ENCODE results near the gene MRGPRX4. TPM values are rescaled to one million over a fixed set of nuclear protein-coding genes. Genes with fewer than 3 reads are reported as not detected.

MRGPRX4 gene
- total RNA-seq, 1 experiment from 2014 or later, result not detected

DNA sequence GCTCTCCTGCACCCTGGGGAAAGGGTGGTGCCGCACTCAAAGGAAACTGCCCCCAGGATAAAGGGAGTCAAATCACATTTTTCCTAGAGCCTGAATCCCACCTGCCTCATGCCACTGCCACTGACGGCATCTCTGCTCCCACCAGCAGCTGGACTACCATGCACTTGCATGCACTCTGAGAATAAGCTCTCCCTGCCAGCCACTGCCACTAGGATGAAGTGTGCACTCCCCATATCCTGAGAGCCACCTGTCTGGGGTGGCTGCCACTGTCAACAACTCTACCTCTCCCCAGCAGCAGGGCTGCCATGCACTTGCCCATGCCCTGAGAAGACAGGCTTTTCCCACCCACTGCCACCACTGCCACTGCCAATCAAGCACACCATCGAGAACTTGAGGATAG, 31.6 kb downstream of the MRGPRX4 start:
- POLR2A ChIA-PET (ENCODE audit: unreplicated experiment), result interaction anchor here (0.6 kb wide), 1 partner anchor 207 kb away, joined by 3 read pairs; no protein-coding TSS in a partner anchor
- no peaks in the 10 kb centered on the region for H3K9me2 ChIP-seq (ENCODE audit: insufficient read depth)
- no peaks in the 10 kb centered on the region for H3F3A ChIP-seq (ENCODE audit: insufficient read depth, low read depth)
- H3K36me3 ChIP-seq (ENCODE audit: low read depth), result no peaks in the 10 kb centered on the region
- H3K79me2 ChIP-seq (ENCODE audit: low read depth), result no peaks in the 10 kb centered on the region
- H3K9me3 ChIP-seq (ENCODE audit: insufficient read depth, low read depth), result no peaks in the 10 kb centered on the region
- no peak overlapping the region for H3K4me3 ChIP-seq
- TF ChIP-seq, protein P1, sequence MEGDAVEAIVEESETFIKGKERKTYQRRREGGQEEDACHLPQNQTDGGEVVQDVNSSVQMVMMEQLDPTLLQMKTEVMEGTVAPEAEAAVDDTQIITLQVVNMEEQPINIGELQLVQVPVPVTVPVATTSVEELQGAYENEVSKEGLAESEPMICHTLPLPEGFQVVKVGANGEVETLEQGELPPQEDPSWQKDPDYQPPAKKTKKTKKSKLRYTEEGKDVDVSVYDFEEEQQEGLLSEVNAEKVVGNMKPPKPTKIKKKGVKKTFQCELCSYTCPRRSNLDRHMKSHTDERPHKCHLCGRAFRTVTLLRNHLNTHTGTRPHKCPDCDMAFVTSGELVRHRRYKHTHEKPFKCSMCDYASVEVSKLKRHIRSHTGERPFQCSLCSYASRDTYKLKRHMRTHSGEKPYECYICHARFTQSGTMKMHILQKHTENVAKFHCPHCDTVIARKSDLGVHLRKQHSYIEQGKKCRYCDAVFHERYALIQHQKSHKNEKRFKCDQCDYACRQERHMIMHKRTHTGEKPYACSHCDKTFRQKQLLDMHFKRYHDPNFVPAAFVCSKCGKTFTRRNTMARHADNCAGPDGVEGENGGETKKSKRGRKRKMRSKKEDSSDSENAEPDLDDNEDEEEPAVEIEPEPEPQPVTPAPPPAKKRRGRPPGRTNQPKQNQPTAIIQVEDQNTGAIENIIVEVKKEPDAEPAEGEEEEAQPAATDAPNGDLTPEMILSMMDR (conservative IDR thresholded peaks at IDR 0.05), result no peak
- TF ChIP-seq EZH2 (IDR thresholded peaks at IDR 0.05; ENCODE audit: low read depth), result no peak
- no peaks in the 10 kb centered on the region for H4K20me1 ChIP-seq (ENCODE audit: insufficient read depth)
- H3K4me1 ChIP-seq (replicated peaks; ENCODE audit: insufficient read depth), result no peaks in the 10 kb centered on the region
- CTCF ChIA-PET, result interaction anchor here (0.5 to 0.6 kb wide), 5 partner anchors 26 to 518 kb away, joined by 4 to 15 read pairs (median 4); no protein-coding TSS in a partner anchor
- no peak overlapping the region for H3K4me2 ChIP-seq
- BruUV-seq (replicated peaks), result no TSS peak
- H3K27me3 ChIP-seq (ENCODE audit: insufficient read depth, low read depth), result no peaks in the 10 kb centered on the region
- intact Hi-C loops (cut with micrococcal nuclease; ENCODE audit: unreplicated experiment), result no loop called here
- no peak overlapping the region for H3K27ac ChIP-seq
- H2AFZ ChIP-seq, result no peak overlapping the region
- DNase-seq, result no peak

DNA sequence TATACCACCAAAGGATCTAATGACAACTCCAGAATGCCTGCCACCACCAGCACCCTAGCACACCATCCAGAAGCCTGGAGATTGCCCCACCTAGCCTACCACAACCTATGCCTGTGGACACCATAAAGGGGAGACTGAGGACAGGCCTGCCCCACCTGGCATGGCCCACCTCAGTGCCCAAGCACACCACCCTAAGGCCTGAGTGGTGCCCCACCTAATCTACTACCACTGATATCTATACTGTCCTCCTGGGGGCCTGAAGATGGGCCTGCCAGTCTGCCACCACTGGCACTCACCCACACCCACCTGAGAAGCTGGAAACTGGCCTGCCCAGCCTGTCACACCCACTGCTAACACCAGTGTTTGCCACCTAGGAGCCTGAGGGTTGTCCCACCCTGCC, 32.1 kb downstream of the MRGPRX4 start:
- no peak overlapping the region for H3K4me2 ChIP-seq
- no peaks in the 10 kb centered on the region for H3K4me1 ChIP-seq (replicated peaks; ENCODE audit: insufficient read depth)
- no peak for DNase-seq
- H3F3A ChIP-seq (ENCODE audit: insufficient read depth, low read depth), result no peaks in the 10 kb centered on the region
- no peaks in the 10 kb centered on the region for H3K79me2 ChIP-seq (ENCODE audit: low read depth)
- no peak for TF ChIP-seq EZH2 (IDR thresholded peaks at IDR 0.05; ENCODE audit: low read depth)
- TF ChIP-seq, protein P1 (conservative IDR thresholded peaks at IDR 0.05), result no peak
- POLR2A ChIA-PET (ENCODE audit: unreplicated experiment), result no interaction called here
- intact Hi-C loops (cut with micrococcal nuclease; ENCODE audit: unreplicated experiment), result no loop called here
- BruUV-seq (replicated peaks), result no TSS peak
- no peak overlapping the region for H2AFZ ChIP-seq
- H3K9me3 ChIP-seq (ENCODE audit: insufficient read depth, low read depth), result no peaks in the 10 kb centered on the region
- no peaks in the 10 kb centered on the region for H4K20me1 ChIP-seq (ENCODE audit: insufficient read depth)
- no peaks in the 10 kb centered on the region for H3K27me3 ChIP-seq (ENCODE audit: insufficient read depth, low read depth)
- CTCF ChIA-PET, result no interaction called here
- H3K36me3 ChIP-seq (ENCODE audit: low read depth), result no peaks in the 10 kb centered on the region
- no peaks in the 10 kb centered on the region for H3K9me2 ChIP-seq (ENCODE audit: insufficient read depth)
- H3K27ac ChIP-seq, result no peak overlapping the region
- no peak overlapping the region for H3K4me3 ChIP-seq

DNA sequence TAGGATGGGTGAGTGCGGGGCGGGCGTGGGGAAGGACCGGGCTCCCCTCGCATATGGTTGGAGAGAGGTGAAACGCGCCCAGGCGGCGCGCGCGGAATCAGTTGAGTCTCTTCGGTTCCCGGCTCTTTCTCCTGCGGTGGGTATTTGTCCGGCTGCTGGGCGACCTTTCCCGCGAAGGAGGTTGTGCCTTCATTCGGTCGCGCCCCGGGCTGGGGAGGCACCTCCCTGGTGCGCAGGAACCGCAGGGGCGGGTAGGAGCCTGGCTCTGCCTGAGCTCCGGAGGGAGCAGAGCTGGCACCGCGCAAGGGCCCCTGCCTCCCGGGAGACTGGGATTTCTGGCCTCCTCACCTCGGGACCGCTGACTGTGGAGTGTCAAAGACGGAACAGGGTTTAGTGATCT, 36.4 kb downstream of the MRGPRX4 start:
- no peak for DNase-seq
- H3K9me2 ChIP-seq (ENCODE audit: insufficient read depth), result no peaks in the 10 kb centered on the region
- H3K27me3 ChIP-seq (ENCODE audit: insufficient read depth, low read depth), result no peaks in the 10 kb centered on the region
- H3K9me3 ChIP-seq (ENCODE audit: insufficient read depth, low read depth), result no peaks in the 10 kb centered on the region
- no peak overlapping the region for H3K4me2 ChIP-seq
- no peaks in the 10 kb centered on the region for H3K4me1 ChIP-seq (replicated peaks; ENCODE audit: insufficient read depth)
- no peak overlapping the region for H2AFZ ChIP-seq
- BruUV-seq (replicated peaks), result no TSS peak
- H3K36me3 ChIP-seq (ENCODE audit: low read depth), result no peaks in the 10 kb centered on the region
- no peak for TF ChIP-seq EZH2 (IDR thresholded peaks at IDR 0.05; ENCODE audit: low read depth)
- TF ChIP-seq, protein P1 (conservative IDR thresholded peaks at IDR 0.05), result no peak
- H3K79me2 ChIP-seq (ENCODE audit: low read depth), result no peaks in the 10 kb centered on the region
- no peak overlapping the region for H3K4me3 ChIP-seq
- CTCF ChIA-PET, result no interaction called here
- no peaks in the 10 kb centered on the region for H4K20me1 ChIP-seq (ENCODE audit: insufficient read depth)
- POLR2A ChIA-PET (ENCODE audit: unreplicated experiment), result interaction anchor here (0.5 kb wide), 1 partner anchor 1012 kb away, joined by 8 read pairs; no protein-coding TSS in a partner anchor
- intact Hi-C loops (cut with micrococcal nuclease; ENCODE audit: unreplicated experiment), result no loop called here
- no peaks in the 10 kb centered on the region for H3F3A ChIP-seq (ENCODE audit: insufficient read depth, low read depth)
- no peak overlapping the region for H3K27ac ChIP-seq
